Mononuclear cell (primary cell): ENCODE measurements around the gene GSAP. TPM values are rescaled to one million over a fixed set of nuclear protein-coding genes. Genes with fewer than 3 reads are reported as not detected.

Experiments
- H3K27me3 ChIP-seq: 2 replicates; pipeline ENCODE4 v1.6.0; 2011; ENCODE audit warnings: low read length, control low read depth; ENCODE audit not compliant: insufficient read depth
- H3K4me1 ChIP-seq: 2 replicates; pipeline ENCODE4 v1.5.1; 2011; ENCODE audit warnings: mild to moderate bottlenecking, low read length, control low read depth; ENCODE audit not compliant: insufficient read depth
- H3K4me3 ChIP-seq: 2 replicates; pipeline ENCODE4 v1.5.1; 2011; ENCODE audit warnings: mild to moderate bottlenecking, low read length, moderate library complexity
- H3K9me3 ChIP-seq: 2 replicates; pipeline ENCODE4 v1.5.1; 2011; ENCODE audit warnings: low read depth, mild to moderate bottlenecking, control low read depth, low read length
- total RNA-seq: library from RNA; depleted of rRNA; stranded (reverse); fragments of >200 nt; gene quantifications from one replicate; pipeline ENCODE4 v1.2.3, GENCODE V29; 2012

The GSAP gene
- total RNA-seq, 1 donor = 48.0 TPM

DNA sequence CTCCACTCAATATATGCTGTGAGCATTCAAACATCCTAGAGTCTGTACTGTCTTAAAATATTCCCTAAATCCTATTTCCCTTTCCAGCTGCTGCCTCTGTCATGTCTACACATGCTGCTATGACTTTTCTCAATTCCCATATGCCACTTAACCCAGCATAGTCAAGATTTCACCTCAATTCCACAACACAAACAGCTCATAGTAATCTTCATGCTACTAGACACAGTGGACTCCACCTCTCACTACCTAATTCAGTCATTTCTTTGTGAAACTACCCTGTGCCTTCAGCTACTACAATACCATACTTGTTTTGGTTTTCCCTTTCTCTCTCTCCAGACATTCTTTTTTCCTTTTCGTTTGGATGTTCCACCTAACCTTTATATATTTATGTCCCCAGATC is 45.5 kb downstream of the GSAP start:
- no peaks in the 10 kb centered on the region for H3K4me1 ChIP-seq
- H3K9me3 ChIP-seq = no peaks in the 10 kb centered on the region
- H3K27me3 ChIP-seq = no peaks in the 10 kb centered on the region
- no peak overlapping the region for H3K4me3 ChIP-seq

- H3K27me3 ChIP-seq = no peaks in the 10 kb centered on the region
- no peak overlapping the region for H3K4me3 ChIP-seq
- H3K9me3 ChIP-seq = no peaks in the 10 kb centered on the region
- no peaks in the 10 kb centered on the region for H3K4me1 ChIP-seq
Observed at GRCh38 chr7:77368974-77369373, 47.2 kb downstream of the GSAP start.

- H3K4me1 ChIP-seq = no peaks in the 10 kb centered on the region
- no peak overlapping the region for H3K4me3 ChIP-seq
- H3K9me3 ChIP-seq = no peaks in the 10 kb centered on the region
- H3K27me3 ChIP-seq = no peaks in the 10 kb centered on the region
Observed at GRCh38 chr7:77367976-77368375, 48.2 kb downstream of the GSAP start.

- Histone ChIP-seq H3K4me1 (no peaks in the 10 kb centered on the region), H3K27me3 (no peaks in the 10 kb centered on the region), H3K4me3 (no peak overlapping the region), H3K9me3 (no peaks in the 10 kb centered on the region)
Observed at GRCh38 chr7:77362905-77363304, 53.2 kb downstream of the GSAP start.

DNA sequence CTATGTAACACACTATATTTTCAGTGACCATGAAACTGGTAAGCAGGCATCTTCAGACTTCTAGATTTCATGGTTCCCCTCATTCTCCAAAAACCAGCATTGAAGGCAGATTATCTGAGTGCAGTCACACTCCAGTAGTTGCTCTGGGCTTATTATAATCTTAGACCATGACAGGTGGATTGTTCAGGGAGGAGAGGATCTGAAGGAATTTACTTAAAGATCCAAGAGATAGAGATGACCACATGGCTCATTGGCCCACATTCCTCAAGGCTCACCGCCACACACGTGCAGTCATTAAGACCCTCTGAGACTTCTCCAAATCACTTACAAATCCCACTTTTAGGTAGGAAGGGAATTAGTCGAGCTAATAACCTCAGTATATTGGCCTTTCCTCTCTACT is 55.2 kb downstream of the GSAP start:
- H3K27me3 ChIP-seq = no peaks in the 10 kb centered on the region
- H3K4me1 ChIP-seq = no peaks in the 10 kb centered on the region
- H3K4me3 ChIP-seq = no peak overlapping the region
- H3K9me3 ChIP-seq = no peaks in the 10 kb centered on the region

GRCh38 chr7:77360104-77360503 is 56.0 kb downstream of the GSAP start:
- no peak overlapping the region for H3K4me3 ChIP-seq
- no peaks in the 10 kb centered on the region for H3K27me3 ChIP-seq
- H3K9me3 ChIP-seq = no peaks in the 10 kb centered on the region
- H3K4me1 ChIP-seq = peaks cover 3% of the 10 kb centered on the region

DNA sequence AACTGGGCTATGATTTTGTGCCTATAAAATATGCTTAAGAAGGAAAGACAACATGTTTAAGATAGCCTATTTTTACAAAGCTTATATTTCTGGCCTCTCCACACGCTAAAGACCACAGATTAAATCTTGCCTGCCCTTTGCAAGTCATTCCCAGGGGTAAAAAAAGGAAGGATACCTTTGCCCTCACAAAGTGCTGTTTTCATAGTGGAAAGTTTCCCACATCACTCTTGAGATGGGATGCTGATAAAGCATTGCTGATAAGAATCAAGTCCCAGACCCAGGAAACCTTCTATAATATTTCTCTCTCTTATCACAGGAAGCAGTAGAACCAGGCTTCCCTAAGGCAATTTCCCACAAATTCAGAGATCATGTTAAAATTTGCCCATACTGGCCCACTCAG is 56.5 kb downstream of the GSAP start:
- H3K4me3 ChIP-seq = no peak overlapping the region
- H3K27me3 ChIP-seq = no peaks in the 10 kb centered on the region
- peaks cover 6% of the 10 kb centered on the region for H3K4me1 ChIP-seq
- H3K9me3 ChIP-seq = no peaks in the 10 kb centered on the region

DNA sequence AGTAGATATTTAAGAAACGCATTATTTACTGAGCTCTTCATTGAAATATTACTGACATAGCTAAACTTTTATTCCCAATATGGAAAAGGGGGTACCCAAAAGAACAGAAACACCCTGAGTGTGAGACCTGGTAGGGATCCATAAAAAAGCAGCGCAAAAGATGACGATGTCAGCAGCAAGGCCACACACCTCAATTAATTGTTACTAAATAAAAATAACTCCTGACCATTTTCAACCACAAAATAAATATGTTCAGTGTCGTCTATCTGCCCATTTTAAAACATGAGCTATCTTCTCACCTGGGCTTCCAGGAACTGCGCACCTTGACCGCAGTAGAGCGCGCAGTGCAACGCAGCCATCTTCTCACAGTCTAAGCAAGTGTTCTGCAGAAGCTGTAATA is 61.2 kb downstream of the GSAP start:
- H3K4me1 ChIP-seq = peaks cover 34% of the 10 kb centered on the region
- H3K4me3 ChIP-seq = no peak overlapping the region
- H3K9me3 ChIP-seq = no peaks in the 10 kb centered on the region
- H3K27me3 ChIP-seq = no peaks in the 10 kb centered on the region

- Histone ChIP-seq H3K9me3 (no peaks in the 10 kb centered on the region), H3K4me3 (no peak overlapping the region), H3K4me1 (peaks cover 34% of the 10 kb centered on the region), H3K27me3 (no peaks in the 10 kb centered on the region)
Observed at GRCh38 chr7:77354484-77354883, 61.7 kb downstream of the GSAP start.

GRCh38 chr7:77353911-77354310 is 62.2 kb downstream of the GSAP start:
- Histone ChIP-seq H3K4me3 (no peak overlapping the region), H3K4me1 (peaks cover 38% of the 10 kb centered on the region), H3K27me3 (no peaks in the 10 kb centered on the region), H3K9me3 (no peaks in the 10 kb centered on the region)

DNA sequence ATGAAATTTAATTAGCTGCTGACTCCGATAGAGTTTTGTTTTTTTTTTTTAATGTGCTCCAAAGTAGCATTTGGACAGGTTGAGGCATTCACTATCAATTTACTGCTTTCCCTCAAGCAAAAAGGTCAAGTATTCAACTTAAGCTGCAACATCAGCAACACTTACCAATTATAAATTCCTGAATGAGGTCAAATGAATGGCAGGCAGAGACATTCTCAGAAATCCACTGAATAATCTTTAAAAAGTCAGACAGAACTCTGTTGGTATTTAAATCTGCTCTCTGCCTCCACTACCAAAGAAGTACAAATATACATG is 62.8 kb downstream of the GSAP start:
- peaks cover 43% of the 10 kb centered on the region for H3K4me1 ChIP-seq
- H3K9me3 ChIP-seq = no peaks in the 10 kb centered on the region
- H3K27me3 ChIP-seq = no peaks in the 10 kb centered on the region
- no peak overlapping the region for H3K4me3 ChIP-seq

- H3K4me1 ChIP-seq = peaks cover 46% of the 10 kb centered on the region
- H3K27me3 ChIP-seq = no peaks in the 10 kb centered on the region
- H3K4me3 ChIP-seq = no peak overlapping the region
- no peaks in the 10 kb centered on the region for H3K9me3 ChIP-seq
Observed at GRCh38 chr7:77352665-77353406, 63.3 kb downstream of the GSAP start.

GRCh38 chr7:77351539-77352004 is 64.6 kb downstream of the GSAP start:
- no peaks in the 10 kb centered on the region for H3K9me3 ChIP-seq

DNA sequence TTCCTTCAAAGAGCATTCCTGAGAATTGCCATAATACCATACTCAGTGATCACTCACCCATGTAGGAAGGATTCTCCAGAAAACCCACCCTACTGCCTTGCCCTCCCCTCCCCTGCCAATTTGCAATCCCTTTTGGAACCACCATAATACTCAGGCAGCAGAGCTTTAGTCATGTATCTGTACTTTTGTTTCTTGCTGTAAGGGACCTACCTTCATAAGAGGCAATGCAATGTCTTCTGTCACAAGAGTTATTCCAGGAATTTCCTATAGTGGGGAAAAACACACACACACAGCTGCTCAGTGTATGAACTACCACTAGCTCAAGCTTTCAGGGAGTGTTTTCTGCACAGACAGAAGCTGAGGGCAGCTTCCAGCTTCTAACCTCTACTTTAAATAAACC is 67.0 kb downstream of the GSAP start:
- Histone ChIP-seq H3K9me3 (no peaks in the 10 kb centered on the region), H3K27me3 (no peaks in the 10 kb centered on the region), H3K4me1 (peaks cover 39% of the 10 kb centered on the region), H3K4me3 (no peak overlapping the region)

More at GRCh38 chr7:77351539-77352004, 64.6 kb downstream of the GSAP start:
- H3K27me3 ChIP-seq = no peaks in the 10 kb centered on the region
- H3K4me1 ChIP-seq = peaks cover 46% of the 10 kb centered on the region
- no peak overlapping the region for H3K4me3 ChIP-seq

- H3K4me1 ChIP-seq = peaks cover 35% of the 10 kb centered on the region
- no peaks in the 10 kb centered on the region for H3K27me3 ChIP-seq
- no peak overlapping the region for H3K4me3 ChIP-seq
- no peaks in the 10 kb centered on the region for H3K9me3 ChIP-seq
Observed at GRCh38 chr7:77348371-77348813, 67.8 kb downstream of the GSAP start.

DNA sequence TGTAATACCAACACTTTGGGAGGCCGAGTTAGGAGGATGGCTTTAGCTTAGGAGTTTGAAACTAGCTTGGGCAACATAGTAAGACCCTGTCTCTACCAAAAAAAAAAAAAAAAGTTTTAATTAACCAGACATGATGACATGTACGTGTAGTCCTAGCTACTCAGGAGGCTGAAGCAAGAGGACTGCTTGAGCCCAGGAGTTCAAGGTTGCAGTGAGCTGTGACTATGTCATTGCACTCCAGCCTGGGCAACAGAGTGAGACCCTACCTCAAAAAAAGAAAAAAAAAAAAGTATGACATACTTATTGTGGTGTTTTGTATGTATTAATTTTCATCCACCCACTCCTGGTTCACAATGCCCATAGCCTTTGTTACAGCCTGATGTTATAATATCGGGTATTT is 69.7 kb downstream of the GSAP start:
- no peaks in the 10 kb centered on the region for H3K27me3 ChIP-seq
- H3K4me3 ChIP-seq = no peak overlapping the region
- H3K9me3 ChIP-seq = no peaks in the 10 kb centered on the region
- H3K4me1 ChIP-seq = peaks cover 20% of the 10 kb centered on the region
